RPMI8226 (cell line): ENCODE data around the gene TNPO2.
A peak's percentile ranks its signal among the peaks of the same experiment; 100 is the strongest.

Source experiments
- DNase-seq: peaks from one replicate; pipeline ENCODE4 v3.0.0-alpha.2; 2015

The TNPO2 gene

DNA sequence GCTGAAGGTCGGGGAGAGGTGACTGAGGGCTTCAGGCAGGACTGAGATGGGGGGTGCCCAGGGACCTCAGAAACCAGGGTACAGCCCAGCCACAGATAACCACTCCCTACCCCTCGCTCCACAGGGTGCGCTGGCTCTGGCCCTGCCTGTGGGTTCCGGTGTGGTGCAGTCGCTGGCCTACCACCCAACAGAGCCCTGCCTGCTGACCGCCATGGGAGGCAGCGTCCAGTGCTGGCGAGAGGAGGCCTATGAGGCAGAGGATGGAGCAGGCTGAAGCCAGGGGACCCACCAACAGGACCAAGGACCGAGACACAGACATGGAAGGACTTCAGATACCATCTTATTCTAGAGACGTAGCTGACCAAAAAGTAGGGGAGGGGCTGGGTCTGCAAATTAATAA, 48.3 kb downstream of the TNPO2 start:
- no peak for DNase-seq

DNA sequence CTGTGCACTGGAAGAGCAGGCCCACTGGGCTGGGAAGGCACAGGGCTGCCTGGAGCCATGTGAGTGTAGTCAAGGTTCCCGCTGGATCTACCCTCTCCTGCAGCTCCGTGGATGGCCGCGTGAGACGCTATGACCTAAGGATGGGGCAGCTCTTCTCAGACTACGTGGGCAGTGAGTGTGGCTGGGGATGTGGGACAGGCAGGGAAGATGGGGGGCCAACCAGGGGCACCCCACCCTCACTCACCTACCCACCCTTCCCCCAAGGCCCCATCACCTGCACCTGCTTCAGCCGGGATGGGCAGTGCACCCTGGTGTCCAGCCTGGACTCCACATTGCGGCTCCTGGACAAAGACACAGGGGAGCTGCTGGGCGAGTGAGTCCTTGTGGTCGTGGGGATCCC, 51.0 kb downstream of the TNPO2 start:
- DNase-seq: no peak

DNA sequence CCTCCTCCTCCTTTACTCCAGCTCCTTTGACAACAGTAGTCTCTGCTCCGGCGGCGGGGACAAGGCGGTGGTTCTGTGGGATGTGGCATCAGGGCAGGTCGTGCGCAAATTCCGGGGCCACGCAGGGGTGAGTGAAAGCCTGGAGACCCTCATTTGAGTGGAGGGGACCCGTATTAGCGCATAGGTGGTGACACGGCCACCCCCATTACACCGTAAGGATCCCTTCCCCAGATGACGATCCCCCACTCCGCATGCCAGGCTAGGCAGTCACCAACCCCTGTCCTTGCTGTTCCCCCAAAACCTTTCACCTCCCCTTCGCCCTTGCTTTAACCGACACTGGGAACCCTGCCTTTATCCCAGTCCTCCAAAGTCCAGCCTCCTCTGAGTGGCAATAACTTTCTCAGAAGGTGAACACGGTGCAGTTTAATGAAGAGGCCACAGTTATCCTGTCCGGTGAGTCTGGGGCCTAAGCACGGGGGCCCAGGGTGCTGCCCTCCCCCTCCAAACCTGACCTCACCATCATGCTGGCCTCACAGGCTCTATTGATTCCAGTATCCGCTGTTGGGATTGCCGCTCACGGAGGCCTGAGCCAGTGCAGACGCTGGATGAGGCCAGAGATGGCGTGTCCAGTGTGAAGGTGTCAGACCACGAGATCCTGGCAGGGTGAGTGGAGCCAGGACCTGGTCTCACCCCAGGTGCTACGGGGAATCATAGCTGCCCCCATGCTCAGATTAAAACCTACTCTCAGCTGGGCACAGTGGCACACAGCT, 53.4 kb downstream of the TNPO2 start:
- DNase-seq: no peak

DNA sequence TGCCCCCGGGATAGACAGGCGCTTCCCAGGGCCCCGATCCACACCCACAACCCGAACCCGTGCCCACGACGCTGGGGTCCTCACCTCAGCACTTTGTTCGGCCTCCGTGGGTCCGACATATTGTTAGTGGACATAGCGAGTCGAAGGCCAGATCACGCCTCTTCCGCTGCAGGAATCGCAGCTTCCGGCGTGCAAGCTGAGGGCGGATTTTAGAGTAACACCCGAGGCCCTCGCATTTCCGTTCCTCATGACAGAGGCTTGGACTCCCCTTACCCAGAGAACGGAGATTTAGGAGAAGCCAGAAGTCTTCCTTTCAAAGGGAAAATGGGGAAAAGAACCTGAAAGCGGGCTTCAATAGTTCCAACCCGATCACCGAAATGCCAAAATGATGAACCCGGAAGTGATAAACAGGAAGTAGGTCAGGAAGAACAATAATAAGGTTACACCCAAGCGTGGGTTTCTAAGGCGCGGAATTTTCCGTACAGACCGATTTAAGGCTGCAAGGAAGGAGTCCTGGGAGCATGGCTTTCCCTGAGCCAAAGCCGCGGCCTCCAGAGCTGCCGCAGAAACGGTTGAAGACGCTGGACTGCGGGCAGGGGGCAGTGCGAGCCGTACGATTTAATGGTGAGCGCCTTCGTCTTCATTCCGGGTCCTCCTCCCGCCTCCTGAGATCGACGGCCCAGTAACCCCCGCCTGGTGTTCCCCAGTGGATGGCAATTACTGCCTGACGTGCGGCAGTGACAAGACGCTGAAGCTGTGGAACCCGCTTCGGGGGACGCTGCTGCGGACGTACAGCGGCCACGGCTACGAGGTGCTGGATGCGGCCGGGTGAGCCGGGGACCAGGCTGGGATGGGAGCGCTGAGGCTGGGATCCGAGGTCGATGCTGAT, 54.2 kb downstream of the TNPO2 start:
- peak; percentile 86 for DNase-seq

DNA sequence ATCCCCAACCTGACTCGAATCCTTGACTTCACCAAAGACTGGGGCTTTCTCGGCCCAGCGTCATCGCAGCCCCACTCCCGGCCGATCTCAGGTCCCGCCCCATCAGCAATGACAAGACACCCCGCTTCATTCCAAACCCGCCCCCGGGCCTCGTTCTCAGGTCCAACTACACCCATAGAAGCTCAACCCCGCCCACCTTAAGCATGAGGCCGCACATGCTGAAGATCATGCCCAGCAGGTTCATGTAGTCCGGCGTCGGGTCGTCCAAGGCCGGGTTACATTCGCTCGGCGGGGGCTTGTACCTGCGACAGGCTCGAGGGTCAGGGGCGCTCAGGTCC, 54.8 kb downstream of the TNPO2 start:
- peak; percentile 22 for DNase-seq

DNA sequence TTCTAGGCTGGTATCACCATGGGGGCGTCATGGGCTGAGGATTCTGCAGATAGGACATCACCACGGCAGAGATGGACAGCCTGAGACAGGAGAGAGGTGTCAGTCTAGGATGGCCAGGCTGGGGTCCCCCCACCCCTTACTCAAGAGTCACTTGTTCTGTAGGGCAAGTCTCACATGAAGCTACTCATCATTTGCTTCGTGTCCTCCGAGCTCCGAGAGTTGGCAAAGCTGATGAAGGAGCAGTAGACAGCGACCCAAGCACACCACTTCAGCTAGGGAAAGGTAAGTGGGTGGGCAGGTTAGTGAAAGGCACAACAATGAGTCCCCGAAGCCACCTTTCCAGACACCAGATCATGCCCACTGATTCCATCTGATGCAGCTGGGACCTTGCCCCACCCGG, 55.4 kb downstream of the TNPO2 start:
- DNase-seq: no peak

DNA sequence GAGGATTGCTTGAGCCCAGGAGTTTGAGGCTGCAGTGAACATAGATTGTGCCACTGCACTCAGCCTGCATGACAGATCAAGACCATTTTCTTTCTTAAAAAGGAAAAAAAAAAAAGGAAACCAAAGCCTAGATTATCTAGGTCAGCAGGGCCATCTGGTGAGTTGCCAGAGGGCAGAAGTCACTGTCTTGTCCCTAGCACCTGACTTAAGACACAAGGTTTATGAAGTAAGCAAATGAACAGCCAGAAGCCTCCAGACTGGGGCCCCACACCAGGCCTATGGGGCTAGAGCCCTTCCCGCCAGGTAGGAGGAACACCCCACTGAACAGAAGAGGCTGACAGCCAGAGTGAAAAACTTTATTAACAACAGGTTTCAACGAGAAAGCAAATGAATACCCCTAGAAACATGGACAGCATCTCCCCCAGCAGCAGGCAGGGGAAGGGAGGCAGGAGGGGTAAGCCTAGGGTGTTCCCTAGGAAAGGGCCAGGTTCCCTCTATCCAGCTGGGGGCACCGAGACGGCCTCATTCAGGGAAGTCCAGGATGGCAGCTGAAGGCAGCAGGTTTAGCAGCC, 55.9 kb downstream of the TNPO2 start:
- DNase-seq: no peak

DNA sequence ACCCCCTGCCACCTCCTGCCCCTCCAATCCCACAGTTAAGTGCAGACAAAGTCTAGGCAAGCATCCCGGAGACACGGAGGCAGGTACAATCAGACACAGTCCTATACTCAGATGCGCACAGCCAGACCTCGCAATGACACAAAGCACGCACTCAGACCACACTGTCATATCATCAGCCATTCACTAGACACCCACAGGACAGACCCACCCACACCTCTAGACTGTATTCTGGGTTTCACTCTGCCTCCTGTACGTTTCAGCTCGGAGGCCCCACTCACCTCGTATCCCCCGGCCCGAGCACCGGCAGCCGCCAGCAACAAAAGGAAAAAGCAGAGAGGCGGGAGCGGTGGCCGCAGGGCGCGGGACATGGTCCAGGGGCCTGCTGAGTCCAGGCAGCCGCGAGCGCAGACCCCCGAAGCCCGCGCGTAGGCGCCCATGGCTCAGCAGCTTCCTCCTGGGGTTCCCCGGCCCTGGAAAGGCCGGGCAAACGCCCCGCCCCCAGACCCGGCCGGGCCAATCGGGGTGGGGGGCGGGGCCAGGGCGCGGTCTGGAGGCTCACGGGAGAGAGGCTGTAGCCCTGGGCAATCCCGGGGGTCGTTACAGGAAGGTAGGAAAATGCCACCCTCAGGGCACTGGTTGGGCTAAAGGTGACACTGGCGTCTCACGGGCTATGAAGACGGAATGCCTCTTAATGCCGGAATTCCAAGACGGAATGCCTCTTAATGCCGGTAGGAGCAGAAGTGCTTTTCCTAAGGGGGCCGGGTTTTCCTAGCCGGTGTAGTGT, 57.3 kb downstream of the TNPO2 start, which contains the start of the genes MAN2B1 and WDR83:
Gene MAN2B1 (minus strand): TSS at position 478 of the 784 bp plus-strand sequence. CDS start 41 bp downstream, at position 437.
Gene WDR83 (plus strand): TSS at position 543 of the 784 bp plus-strand sequence. CDS start 2,984 bp downstream, outside the sequence.
- peak; percentile 85 for DNase-seq

DNA sequence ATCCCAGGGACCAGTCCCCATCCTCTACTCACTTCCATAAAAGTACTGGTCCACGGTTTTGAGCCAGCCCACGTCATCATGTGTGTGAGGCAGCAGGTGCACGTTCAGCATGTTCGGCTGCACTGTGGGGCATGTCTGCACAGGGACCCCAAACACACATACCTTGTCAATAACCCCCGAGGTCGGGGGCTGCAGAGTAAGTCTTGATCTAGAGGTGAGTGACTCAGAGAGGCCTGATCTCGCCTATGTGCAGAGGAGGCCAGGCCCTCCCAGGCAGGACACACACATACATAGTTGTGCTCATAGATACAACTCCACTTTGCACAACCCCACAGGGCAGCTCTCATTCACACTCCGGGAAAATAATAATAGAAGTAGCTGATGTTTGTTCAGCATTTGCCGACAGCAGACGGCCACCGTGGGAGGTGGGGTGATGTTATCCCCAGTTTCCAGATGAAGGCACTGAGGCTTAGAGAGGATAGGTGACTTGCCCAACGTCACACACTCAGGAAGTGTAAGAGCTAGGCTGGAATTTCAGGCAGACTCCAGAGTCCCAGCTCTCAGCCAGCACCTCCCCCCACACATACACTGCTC, 58.0 kb downstream of the TNPO2 start:
- no peak for DNase-seq

DNA sequence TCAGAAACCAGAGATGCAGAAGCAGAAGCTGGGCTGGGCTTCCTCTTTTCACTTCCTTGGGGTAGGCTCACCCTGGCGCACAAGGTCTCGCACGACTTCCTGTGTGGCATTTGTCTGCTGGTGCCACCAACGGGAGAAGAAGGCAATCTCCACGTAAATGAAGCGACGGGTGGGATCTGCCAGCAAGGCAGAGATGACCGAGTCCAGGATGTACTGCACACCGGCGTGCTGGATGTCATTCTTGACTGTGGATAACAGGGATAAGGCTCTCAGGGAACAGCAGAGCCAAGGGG, 58.5 kb downstream of the TNPO2 start:
- no peak for DNase-seq

DNA sequence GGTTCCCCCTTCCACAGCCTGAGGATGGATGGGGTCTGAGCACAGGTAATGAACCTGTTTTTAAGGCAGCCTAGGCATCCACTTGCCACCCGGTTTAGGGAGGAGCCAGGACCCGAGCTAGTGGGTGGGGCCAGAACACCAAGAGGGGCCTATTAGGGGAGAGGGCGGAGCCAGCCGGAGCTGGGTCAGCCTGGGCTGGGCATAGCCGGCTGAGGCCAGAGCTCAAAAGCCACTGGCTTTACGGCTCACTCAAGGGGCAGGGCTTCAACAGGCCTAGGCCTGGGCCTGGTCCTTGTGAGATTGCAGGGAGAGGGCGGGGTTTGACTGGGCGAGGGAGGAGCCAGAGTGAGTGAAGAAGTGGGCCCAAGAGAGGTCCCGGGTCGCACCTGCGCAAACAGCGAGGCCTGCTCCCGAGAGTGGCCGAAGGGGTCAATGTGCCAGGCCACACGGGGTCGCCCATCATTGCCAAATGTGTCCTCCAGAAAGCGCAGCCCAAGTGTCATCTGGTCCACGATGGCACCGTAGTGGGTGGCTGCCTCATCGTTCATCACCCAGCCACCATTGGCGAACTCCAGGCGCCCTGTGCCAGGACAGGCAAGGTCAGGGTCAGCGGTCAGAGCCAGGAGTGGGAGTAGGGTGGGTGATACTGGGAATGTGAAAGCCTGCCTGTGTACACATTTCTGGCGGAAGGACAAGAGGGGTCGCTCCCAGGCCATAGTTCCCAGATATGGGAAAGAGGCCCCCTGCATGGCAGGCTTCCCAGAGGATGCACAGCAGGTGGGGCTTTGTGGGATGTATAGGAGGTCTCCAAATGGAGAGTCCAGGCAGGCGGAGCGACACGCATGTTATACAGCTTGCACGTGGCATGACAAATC, 59.1 kb downstream of the TNPO2 start:
- DNase-seq: no peak

DNA sequence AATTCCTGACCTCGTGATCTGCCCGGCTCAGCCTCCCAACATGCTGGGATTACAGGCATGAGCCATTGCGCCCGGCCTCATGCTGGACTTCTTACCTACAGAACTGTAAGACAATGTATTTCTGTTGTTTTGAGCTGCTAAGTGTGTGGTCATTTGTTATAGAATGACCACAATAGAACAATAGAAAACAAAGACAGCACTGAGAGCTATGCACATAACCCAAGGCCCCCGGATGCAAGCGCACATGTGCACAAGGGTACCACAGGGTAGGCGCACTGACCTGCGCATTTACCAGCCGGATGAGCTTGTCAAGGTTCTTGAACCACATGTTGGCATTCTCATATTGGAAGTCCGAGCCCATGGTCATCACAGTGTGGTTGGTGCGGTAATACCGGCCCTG, 62.8 kb downstream of the TNPO2 start:
- no peak for DNase-seq

DNA sequence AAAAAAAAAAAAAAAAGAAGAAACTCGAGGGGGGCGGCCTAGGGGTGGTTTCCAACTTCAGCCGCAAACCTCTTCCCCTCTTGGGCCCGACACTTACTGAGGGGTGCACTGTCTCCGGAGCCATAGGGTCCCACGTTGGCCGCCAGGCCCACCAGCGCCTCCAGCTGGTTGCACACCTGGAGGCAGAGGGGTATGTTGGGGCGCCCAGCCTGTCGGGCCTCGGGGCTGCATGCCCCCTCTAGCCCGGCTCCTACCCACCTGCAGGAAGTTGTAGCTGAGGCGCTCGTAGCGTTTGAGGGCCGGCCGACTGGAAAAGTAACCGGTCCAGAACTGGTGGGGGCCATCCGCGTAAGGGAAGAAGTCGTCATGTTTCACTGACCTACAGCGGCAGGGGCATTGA, 65.8 kb downstream of the TNPO2 start:
- no peak for DNase-seq

DNA sequence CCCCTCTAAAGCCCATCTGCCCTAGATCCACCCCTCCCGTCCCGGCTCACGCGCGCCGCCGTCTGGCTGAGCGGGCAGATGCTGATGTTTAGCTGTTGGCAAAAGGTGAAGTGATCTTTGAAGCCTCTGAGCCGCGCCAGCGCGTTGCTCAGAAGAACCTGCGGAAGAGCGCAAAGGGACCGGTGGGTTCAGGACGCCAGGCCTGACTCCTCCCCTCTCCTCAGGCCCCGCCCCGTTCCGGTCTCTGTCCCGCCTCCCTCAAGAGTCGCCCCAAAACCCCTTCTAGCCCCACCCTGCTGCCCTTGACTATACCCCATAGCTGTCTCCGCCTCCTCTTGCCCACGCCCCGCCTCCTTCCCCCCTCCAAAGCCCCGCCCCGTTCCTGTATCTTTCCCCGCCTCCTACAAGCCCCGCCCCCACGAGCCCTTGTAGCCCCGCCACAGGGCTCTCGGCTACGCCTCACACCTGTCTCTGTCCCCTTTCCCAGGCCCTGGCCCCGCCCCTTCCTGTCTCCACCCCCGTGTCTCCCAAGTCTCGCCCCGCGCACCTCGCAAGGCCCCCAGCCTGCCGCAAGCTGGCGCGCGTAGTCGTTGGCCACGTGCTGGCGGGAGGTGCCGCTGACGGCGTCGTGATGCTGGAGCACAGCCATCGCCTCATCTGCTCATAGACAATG, 66.7 kb downstream of the TNPO2 start:
- DNase-seq: no peak

DNA sequence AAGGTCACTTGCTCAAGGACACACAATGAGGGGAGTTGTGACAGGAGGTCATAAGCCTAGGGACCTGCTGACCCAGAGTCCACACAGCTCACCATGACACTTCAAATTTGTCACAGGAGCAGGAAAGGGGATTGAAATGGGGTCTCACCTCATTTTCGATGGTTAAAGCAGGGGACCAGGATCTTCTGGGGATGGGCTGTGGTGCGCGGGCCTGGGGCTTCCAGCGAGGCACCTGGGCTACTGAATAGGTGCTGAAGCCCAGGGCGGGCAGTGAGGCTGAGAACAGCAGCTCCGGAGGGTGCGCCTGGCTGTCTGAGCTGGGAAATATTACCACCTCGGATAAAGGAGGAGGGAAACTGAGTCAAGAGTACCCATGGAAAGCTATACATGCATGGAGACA, 68.2 kb downstream of the TNPO2 start:
- DNase-seq: no peak

DNA sequence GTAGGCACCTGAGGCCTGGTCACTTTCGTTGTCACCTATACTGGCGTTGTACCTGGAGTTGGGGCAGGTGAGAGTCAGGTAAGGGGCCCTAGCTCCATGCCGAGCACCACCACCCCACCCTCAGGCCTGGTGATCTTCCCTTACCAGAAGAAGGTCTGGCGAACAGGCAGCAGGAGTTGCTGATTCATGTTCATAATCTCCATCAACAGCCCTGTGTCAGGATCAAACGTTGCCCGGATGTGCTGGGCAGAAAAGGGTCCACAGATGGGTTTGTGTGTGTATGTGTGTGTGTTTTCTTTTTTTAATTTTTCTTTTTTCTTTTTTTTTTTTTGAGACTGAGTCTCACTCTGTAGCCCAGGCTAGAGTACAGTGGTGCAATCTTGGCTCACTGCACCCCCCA, 71.5 kb downstream of the TNPO2 start:
- no peak for DNase-seq

DNA sequence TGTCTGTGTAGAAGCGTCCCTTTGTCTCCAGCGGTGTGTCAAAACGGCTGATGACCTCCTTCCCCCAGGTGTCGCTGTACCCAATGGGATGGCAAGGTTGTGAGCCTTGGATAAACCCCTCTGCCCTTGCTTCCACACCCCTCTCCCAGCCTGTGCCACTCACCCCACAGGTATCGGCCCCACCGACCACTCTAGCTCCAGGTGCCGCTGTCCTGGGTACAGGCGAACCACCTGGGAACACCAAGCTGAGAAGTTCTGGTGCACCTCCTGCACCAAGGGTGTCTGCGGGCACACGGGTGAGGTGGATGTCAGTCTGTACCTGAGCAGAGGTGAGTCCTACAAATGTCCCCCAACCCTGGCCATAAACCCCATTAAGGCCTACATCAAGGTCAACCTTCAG, 73.8 kb downstream of the TNPO2 start:
- no peak for DNase-seq
